Suprapubic skin (tissue), 4 donors: ENCODE results near the gene FMN1. TPM values are rescaled to one million over a fixed set of nuclear protein-coding genes. Genes with fewer than 3 reads are reported as not detected.

Experiments used
- DNase-seq, 2 donors: peaks; one replicate each; pipeline ENCODE4 v3.0.0-alpha.2; 2019; ENCODE audit warnings: low spot score in 2 of 2
- H3K27ac ChIP-seq: fragments of 200-600 bp; sonication (generic); one replicate; pipeline ENCODE4 v1.5.1; 2019
- H3K27me3 ChIP-seq: fragments of 200-600 bp; sonication (generic); one replicate; pipeline ENCODE4 v1.5.1; 2019
- H3K36me3 ChIP-seq: fragments of 200-600 bp; sonication (generic); one replicate; pipeline ENCODE4 v1.5.1; 2019
- H3K4me1 ChIP-seq: fragments of 200-600 bp; sonication (generic); one replicate; pipeline ENCODE4 v1.5.1; 2019
- H3K4me3 ChIP-seq: fragments of 200-600 bp; sonication (generic); one replicate; pipeline ENCODE4 v1.5.1; 2019; ENCODE audit warnings: mild to moderate bottlenecking
- H3K9me3 ChIP-seq: fragments of 200-600 bp; sonication (generic); one replicate; pipeline ENCODE4 v1.5.1; 2019
- EP300 ChIP-seq: sonication (generic); formaldehyde crosslinking; IDR thresholded peaks from one replicate; pipeline ENCODE4 v1.6.1; 2017; ENCODE audit warnings: antibody characterized with exemption
- POLR2A ChIP-seq, 2 donors: fragments of 450-650 bp; IDR thresholded peaks; one replicate each; pipeline ENCODE4 v1.6.1; 2017; ENCODE audit warnings: antibody characterized with exemption in 2 of 2, mild to moderate bottlenecking in 2 of 2, moderate library complexity in 2 of 2
- POLR2AphosphoS5 ChIP-seq, 3 donors: sonication (generic); formaldehyde crosslinking; IDR thresholded peaks; one replicate each; pipeline ENCODE4 v1.6.1; 2017; ENCODE audit warnings: antibody characterized with exemption in 3 of 3
- WGBS: methylation state at CpG from one replicate; pipeline ENCODE4 v1.1.5; 2018; 5-methylcytosine and 5-hydroxymethylcytosine counted together
- total RNA-seq, 4 donors: library from RNA; depleted of rRNA; stranded (reverse); fragments of >200 nt; gene quantifications; one replicate each; pipeline ENCODE4 v1.1.0, GENCODE V29; 2016
- TF ChIP-seq, protein P1 (sequence below), 2 donors: fragments of 200-600 bp in 1 of 2; fragments of 450-650 bp in 1 of 2; sonication (generic) in 1 of 2; IDR thresholded peaks; one replicate each; pipeline ENCODE4 v1.5.1; 2016 to 2019; ENCODE audit warnings: antibody characterized with exemption in 2 of 2, mild to moderate bottlenecking in 1 of 2, moderate library complexity in 1 of 2

FMN1 gene
- total RNA-seq, 4 donors from 2014 or later, result 19.8 to 47.3 (median 33.1) TPM

DNA sequence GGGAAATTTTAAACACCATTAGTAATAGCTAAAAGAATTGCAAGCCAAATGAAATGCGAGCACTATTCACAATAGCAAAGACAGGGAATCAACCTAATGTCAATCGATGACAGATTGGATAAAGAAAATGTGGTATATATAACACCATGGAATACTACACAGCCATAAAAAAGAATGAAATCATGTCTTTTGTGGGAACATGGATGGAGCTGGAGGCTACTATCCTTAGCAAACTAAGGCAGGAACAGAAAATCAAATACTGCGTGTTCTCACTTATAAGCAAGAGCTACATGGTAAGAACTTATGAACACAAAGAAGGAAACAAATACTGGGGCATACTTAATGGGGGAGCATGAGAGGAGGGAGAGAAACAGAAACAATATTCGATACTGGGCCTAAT is 85.2 kb downstream of the FMN1 start:
- Histone ChIP-seq H3K4me1 (no peaks in the 10 kb centered on the region), H3K4me3 (no peak overlapping the region), H3K27me3 (no peaks in the 10 kb centered on the region), H3K27ac (no peak overlapping the region), H3K9me3 (no peaks in the 10 kb centered on the region), H3K36me3 (no peaks in the 10 kb centered on the region)
- no peak for DNase-seq
- over 99% methylated on average over 4 of the region's 4 CpGs for WGBS
- TF ChIP-seq EP300 (no peak), POLR2A (IDR thresholded peaks at IDR 0.05) (no peak), POLR2AphosphoS5 (IDR thresholded peaks at IDR 0.05) (no peak)
- TF ChIP-seq, protein P1, sequence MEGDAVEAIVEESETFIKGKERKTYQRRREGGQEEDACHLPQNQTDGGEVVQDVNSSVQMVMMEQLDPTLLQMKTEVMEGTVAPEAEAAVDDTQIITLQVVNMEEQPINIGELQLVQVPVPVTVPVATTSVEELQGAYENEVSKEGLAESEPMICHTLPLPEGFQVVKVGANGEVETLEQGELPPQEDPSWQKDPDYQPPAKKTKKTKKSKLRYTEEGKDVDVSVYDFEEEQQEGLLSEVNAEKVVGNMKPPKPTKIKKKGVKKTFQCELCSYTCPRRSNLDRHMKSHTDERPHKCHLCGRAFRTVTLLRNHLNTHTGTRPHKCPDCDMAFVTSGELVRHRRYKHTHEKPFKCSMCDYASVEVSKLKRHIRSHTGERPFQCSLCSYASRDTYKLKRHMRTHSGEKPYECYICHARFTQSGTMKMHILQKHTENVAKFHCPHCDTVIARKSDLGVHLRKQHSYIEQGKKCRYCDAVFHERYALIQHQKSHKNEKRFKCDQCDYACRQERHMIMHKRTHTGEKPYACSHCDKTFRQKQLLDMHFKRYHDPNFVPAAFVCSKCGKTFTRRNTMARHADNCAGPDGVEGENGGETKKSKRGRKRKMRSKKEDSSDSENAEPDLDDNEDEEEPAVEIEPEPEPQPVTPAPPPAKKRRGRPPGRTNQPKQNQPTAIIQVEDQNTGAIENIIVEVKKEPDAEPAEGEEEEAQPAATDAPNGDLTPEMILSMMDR (IDR thresholded peaks at IDR 0.05), result no peak

GRCh38 chr15:33108518-33108917 is 86.0 kb downstream of the FMN1 start:
- no peaks in the 10 kb centered on the region for H3K4me1 ChIP-seq
- H3K36me3 ChIP-seq, result no peaks in the 10 kb centered on the region
- TF ChIP-seq POLR2AphosphoS5 (IDR thresholded peaks at IDR 0.05), result no peak
- no peak for TF ChIP-seq EP300
- TF ChIP-seq, protein P1 (IDR thresholded peaks at IDR 0.05), result no peak
- no peak for TF ChIP-seq POLR2A (IDR thresholded peaks at IDR 0.05)
- no peak for DNase-seq
- no peaks in the 10 kb centered on the region for H3K27me3 ChIP-seq
- no peak overlapping the region for H3K4me3 ChIP-seq
- no peak overlapping the region for H3K27ac ChIP-seq
- H3K9me3 ChIP-seq, result no peaks in the 10 kb centered on the region

- H3K9me3 ChIP-seq, result no peaks in the 10 kb centered on the region
- no peak overlapping the region for H3K27ac ChIP-seq
- no peaks in the 10 kb centered on the region for H3K4me1 ChIP-seq
- no peak overlapping the region for H3K4me3 ChIP-seq
- no peak for DNase-seq
- 50% methylated on average over 2 of the region's 2 CpGs for WGBS
- no peaks in the 10 kb centered on the region for H3K27me3 ChIP-seq
- H3K36me3 ChIP-seq, result no peaks in the 10 kb centered on the region
- TF ChIP-seq EP300 (no peak), POLR2AphosphoS5 (IDR thresholded peaks at IDR 0.05) (no peak), POLR2A (IDR thresholded peaks at IDR 0.05) (no peak)
- TF ChIP-seq, protein P1 (IDR thresholded peaks at IDR 0.05), result no peak
Measured at GRCh38 chr15:33107950-33108349, 86.6 kb downstream of the FMN1 start.

DNA sequence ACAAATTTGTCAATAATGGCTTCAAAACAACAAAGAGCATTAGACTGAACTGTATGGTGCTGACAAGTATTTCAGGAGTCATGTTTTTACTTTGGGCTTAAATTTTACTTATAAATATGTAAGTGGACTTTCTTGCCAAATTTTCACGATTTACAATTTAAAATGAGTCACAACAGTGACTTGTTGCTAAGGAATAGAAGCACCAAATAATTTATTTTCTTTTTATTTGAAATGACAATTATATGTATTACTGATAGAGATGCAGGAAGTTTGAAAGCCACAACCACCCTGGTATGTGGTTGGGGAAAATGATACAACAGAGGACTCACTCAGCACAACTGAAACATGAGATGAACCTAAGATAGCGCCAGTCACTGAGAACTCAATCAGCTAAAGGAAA is 90.3 kb downstream of the FMN1 start:
- H3K36me3 ChIP-seq, result no peaks in the 10 kb centered on the region
- no peaks in the 10 kb centered on the region for H3K27me3 ChIP-seq
- 13% methylated on average over 2 of the region's 2 CpGs for WGBS
- H3K4me3 ChIP-seq, result no peak overlapping the region
- H3K4me1 ChIP-seq, result no peaks in the 10 kb centered on the region
- H3K27ac ChIP-seq, result no peak overlapping the region
- no peak for DNase-seq
- TF ChIP-seq EP300, result no peak
- TF ChIP-seq, protein P1 (IDR thresholded peaks at IDR 0.05), result no peak
- no peak for TF ChIP-seq POLR2AphosphoS5 (IDR thresholded peaks at IDR 0.05)
- no peak for TF ChIP-seq POLR2A (IDR thresholded peaks at IDR 0.05)
- H3K9me3 ChIP-seq, result no peaks in the 10 kb centered on the region

DNA sequence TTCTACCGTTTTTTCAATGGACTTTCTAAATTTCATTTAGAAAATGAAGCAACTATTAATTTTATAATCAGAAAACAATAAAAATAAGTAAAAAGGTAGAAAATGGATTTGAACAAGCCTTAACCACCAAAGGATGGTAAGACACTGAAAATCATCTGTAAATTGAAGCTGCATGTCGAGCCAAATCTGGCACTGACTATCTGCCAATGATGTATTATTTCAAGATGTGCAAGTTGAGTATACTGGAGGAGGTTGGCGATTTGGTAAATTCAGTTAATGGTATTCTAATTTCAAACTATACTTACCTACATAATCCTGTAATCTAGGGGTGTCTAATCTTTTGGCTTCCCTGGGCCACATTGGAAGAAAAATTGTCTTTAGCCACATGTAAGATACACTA is 93.5 kb downstream of the FMN1 start:
- DNase-seq, result no peak
- Histone ChIP-seq H3K4me3 (no peak overlapping the region), H3K36me3 (no peaks in the 10 kb centered on the region), H3K27me3 (no peaks in the 10 kb centered on the region), H3K9me3 (no peaks in the 10 kb centered on the region), H3K27ac (no peak overlapping the region), H3K4me1 (no peaks in the 10 kb centered on the region)
- TF ChIP-seq POLR2A (IDR thresholded peaks at IDR 0.05), result no peak
- TF ChIP-seq, protein P1 (IDR thresholded peaks at IDR 0.05), result no peak
- TF ChIP-seq POLR2AphosphoS5 (IDR thresholded peaks at IDR 0.05), result no peak
- TF ChIP-seq EP300, result no peak
- WGBS, result 74% methylated on average over 3 of the region's 3 CpGs
